ENCODE measurements around the gene AGAP3.

DNA sequence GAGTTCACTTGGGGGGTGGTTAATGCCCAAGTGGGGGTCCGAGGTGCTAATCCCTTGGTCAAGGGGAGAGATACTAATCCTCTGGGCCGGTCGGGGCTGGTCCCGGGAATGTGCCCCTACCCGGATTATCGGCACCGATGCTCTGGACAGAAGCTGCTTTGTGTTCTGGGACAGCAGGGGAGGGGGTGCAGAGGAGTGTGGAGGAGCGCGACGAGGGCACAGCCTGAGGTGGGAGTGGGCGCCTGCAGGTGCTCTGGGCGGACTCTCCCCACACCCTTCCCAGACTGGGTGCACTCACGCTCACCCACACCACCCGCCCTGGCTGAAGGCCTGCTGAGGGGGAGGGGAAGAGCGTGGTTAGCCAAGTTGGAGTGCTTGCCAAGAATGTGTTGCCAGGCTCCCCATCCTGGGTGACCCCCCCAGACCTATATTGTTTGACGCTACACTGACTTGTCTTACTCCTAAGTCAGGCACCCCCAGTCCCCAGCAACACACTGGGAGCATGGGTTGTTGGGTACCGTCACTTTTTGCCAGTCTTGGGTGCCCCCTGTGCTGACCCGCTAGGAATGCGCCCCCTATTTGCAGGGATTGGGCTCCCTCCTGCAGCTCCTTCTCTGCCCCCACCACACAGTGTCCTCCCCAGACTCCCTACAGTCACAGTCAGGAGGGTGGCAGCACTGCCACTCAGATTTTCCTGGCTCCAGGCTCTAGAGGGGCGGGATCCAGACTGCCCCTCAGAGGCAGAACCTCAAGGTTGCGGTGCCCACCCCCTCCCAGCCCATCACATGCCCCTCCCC is 25.7 kb upstream of the AGAP3 start:
- no peak for TF ChIP-seq EZH2 (IDR thresholded peaks at IDR 0.05; ENCODE audit: insufficient read depth, poor library complexity, severe bottlenecking)
- no peak for TF ChIP-seq EZH2phosphoT487 (IDR thresholded peaks at IDR 0.05; ENCODE audit: insufficient read depth, low read depth)

Data from GM23248 (cell line).